GM19438 (cell line): ENCODE measurements around the gene DNAJC18.
"Not testable (repeated sequence)": the region's sequence is repeated elsewhere in the genome, so short reads cannot be mapped to it uniquely, and the experiment has no call there.

Experiments
- ATAC-seq: cut with Tn5 transposase; IDR thresholded peaks from one replicate; pipeline ENCODE4 v1.9.1; 2021; ENCODE audit warnings: low read depth; ENCODE audit not compliant: unreplicated experiment

DNAJC18 gene

DNA sequence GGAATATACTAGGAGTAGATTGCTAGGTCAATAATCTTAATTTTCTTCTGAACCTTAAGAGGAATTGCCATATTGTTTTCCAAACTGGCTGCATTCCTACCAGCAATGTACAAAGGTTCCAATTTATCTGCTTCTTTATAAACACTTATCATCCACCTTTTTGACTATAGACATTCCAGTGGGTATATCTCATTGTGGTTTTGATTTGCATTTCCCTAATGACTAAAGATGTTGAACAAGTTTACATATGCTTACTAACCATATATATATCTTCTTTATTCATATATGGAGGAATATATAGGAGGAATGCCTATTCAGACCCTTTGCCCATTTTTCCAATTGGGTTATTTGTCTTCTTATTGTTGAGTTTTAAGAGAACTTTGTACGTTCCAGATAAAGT lies 7.6 kb downstream of the DNAJC18 start:
- no peak for ATAC-seq

DNA sequence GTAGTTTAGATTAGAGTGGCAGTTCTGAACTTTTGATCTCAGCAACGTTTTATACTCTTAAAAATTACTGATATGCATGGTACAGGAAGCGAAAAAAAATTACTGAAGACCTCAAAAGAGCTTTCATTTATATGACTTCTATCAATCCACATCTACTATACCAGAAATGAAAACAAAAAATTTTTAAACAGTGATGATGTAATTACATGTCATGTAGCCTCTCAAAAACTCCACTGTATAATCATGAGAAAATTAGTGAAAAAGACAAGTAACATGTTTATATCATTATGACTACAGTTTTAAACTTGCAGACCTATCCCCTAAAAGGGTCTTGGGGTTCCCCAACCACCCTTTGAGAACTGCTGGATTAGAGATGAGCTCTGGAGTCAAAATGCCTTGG lies 9.3 kb downstream of the DNAJC18 start:
- ATAC-seq = no peak

DNA sequence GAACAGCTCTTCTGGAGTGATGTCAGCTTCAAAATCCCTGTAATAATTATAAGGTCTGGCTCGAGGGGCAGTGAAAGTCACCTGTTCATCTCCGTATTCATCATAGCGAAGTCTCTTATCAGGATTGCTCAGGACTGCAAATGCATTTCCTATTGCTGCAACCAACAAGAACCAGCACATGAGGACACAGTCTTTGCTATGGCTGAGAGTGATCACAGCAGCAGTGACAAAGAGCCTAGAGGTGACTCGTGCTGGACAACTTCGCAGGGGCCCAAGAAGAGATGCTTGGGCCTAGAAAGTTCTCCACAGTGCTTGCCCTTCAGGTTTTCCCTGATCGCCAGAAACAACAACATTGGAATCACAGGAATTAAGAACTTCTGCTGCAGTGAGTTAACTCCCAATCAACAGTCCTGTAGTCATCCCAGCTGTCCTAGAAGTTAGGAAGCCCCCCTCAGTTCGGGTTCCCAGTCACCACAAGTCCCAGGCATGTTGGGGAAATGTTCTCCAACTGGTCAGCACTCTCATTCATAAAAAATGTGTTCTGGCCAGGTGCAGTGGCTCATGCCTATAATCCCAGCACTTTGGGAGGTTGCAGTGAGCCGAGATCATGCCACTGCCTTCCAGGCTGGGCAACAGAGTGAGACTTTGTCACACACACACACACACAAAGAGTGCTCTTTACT lies 13.0 kb downstream of the DNAJC18 start:
- ATAC-seq = no peak

DNA sequence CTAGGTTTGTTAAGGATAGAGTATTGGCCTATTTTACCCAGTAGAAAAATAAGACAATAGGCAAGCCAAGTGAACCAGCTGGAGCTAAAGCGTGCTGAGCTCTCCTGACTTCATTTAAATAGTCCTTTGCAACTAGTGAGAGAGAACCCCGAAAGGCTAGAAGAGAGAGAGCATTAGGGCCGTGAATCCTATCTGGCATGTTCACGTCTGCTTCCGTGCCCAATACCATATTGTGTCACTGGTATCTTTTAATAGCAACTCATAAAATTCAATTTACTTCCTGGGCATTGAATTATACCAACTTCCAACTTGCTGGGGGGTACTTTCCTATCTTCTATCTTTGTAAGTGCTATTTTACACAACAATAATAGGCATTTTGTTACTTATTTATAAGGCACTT lies 13.8 kb downstream of the DNAJC18 start:
- no peak for ATAC-seq

GRCh38 chr5:139422307-139422893 lies 16.9 kb downstream of the DNAJC18 start:
- ATAC-seq = no peak

- ATAC-seq = no peak
Measured at GRCh38 chr5:139419226-139420192, 19.8 kb downstream of the DNAJC18 start.

- no peak for ATAC-seq
Measured at GRCh38 chr5:139418793-139419192, 20.5 kb downstream of the DNAJC18 start.

- no peak for ATAC-seq
Measured at GRCh38 chr5:139417214-139417613, 22.1 kb downstream of the DNAJC18 start.

GRCh38 chr5:139416651-139417050 lies 22.7 kb downstream of the DNAJC18 start:
- ATAC-seq = no peak

- no peak for ATAC-seq
Measured at GRCh38 chr5:139415869-139416268, 23.5 kb downstream of the DNAJC18 start.

DNA sequence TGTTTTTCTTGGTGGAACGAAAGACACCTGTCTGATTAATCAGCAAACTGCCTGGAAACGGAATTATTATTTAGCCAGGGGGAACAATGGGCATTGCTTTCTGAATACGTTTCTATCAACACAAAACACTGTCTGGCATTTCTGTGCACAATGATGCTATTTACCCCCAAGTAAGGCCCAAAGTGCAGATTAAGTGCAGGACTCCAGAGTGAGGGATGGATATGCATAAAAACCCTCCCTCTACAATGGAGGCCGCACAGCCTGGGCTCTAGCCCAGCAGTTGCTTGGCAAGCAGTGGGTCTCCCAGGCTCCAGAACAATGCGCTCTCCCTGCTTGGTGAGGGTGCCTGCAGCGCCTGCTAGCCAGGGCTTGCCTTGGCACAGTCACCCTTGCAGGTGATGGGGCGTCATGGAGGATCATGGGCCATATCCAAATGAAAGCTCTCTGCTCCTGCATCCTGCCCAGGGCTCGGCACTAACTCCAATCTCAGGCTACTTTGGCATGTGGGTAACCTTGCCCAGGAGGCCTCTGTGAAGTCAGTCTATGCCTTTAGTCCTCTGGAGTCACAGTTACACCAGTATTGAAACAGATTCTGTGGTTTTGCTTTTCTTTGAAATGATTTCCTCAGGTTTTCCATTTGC lies 24.0 kb downstream of the DNAJC18 start:
- ATAC-seq = no peak

DNA sequence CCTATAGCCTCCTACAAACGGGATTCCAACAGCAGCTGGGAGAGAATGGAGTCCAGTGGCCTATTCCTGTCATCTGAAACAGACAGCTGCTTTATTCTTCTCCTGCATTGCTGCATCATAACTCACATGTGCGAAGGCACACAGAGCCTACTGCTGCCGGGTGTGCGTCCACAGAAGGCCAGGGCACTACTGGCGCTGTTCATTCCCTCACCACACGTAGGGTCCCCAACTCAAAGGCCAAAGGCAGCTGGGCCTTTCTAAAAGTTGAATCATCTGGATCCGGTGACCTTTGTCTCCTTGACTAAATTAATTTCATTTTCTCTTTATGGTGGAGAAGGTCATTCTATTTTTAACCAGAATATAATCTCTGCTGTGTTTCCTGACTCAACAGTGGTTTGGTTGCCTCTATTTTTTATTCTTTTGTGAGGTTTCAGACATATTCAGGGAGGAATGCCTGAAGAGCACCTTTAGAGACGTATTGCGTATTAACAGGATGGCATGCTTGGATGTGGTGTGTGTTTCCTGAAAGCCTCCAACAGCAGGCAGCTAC lies 24.7 kb downstream of the DNAJC18 start:
- ATAC-seq = no peak

GRCh38 chr5:139413963-139414362 lies 25.4 kb downstream of the DNAJC18 start:
- no peak for ATAC-seq

DNA sequence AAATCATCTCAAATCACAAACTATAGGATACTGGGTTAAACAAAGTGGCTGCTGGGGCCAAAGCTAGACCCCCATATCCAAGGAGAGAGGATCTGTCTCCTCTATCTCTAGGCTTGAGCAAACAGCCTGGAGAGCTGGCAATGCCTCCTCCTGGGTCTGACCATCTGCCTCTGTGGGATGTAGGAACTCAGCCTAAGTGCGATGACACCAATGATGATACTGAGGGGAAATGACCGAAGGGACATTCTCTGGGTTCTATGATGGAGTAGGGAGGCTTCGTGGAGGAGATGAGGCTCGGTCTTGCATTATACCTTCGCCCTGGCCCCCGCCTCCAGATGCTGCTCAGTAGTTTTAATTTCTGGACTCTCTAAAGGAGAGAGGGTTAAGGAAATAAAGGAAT lies 26.2 kb downstream of the DNAJC18 start:
- no peak for ATAC-seq

DNA sequence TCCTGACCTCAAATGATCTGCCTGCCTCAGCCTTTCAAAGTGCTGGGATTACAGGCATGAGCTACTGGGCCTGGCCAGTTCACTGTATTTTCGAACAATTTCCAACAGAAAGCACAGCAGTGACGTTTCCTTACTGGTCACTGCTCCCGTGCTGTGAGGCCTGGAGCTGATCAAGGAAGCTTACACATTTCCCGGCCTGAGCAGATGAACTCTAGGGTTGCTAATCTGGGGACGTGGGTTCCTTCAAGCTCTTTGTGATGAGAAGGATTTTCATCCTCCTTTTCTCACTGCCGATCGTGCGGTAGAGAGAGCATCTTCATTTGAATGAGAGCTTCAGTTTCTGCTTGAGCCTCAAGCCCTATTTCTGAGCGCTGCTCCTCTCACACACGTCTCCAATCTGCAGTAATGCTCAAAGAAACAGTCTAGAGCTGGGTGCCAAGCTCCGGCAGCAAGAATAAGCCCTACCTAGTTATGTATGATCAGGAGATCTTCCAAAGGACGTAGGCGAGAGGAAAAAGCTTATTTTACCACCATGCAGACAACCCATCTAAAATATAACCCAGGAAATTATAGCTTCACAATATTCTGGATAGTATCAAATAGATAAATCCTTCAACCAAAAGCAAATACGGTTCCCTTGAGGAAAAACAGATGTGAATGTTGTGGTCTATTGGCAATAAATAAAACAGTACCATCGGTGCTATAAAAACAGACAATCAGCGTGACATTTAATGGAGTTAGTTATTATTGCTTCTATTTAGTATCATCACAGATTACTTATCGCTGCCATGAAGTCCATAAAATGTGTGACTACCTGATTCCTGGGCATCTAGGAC lies 28.1 kb downstream of the DNAJC18 start:
- ATAC-seq = no peak

DNA sequence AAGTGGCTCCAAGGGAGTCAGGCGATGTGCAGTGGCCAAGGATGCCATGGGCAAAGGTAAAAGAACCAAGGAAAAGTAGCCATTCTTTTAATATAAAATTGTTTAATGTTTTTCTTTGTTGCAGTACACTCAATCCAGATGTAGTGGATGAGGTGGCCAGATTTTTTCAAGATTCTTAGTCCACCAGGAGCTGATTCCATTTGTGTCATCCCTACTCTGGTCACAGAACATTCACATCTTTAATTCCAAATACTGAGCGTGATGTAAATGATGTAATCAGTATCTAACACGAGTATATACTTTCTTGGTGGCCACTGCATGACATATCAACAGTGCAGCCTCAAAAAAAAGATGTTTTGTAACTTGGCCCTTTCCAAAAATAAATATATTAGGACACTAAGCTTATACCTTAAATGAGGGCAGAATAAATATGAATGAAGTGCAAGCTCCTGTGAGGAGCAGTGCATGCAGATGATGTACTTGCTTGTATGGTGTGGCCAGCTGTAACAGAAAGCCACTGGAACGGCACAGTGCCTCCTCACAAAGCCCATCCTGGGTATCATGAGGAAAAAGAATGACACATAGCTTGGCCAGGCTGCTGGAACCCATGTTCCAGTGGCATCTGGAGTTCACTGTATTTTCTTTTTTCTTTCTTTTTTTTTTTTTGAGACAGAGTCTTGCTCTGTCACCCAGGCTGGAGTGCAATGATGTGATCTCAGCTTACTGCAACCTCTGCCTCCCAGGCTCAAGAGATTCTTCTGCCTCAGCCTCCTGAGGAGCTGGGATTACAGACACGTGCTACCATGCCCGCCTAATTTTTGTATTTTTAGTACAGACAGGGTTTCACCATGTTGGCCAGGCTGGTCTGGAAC lies 29.0 kb downstream of the DNAJC18 start:
- ATAC-seq = no peak

DNA sequence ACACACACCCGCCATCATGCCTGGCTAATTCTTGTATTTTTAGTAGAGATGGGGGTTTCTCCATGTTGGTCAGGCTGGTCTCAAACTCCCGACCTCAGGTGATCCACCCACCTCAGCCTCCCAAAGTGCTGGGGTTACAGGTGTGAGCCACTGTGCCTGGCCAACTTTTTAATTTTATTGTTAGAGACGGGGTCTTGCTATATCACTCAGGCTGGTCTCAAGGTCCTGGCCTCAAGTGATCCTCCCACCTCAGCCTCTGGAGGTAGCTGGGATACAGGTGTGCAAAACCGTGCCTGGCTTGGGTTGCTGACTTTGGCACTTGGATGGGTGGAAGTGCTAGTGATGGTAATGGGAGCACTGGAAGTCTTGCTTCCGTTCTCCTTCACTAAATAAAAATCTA lies 30.2 kb downstream of the DNAJC18 start:
- ATAC-seq = not testable (repeated sequence)

- ATAC-seq = no peak
Measured at GRCh38 chr5:139408191-139408590, 31.1 kb downstream of the DNAJC18 start.

- no peak for ATAC-seq
Measured at GRCh38 chr5:139407517-139407916, 31.8 kb downstream of the DNAJC18 start.
